ENCODE results near the gene WDR4.
"Not testable (repeated sequence)": the region's sequence is repeated elsewhere in the genome, so short reads cannot be mapped to it uniquely, and the experiment has no call there.

Gene WDR4

GRCh38 chr21:42852925-42853570 is 26.3 kb downstream of the WDR4 start:
- DNase-seq (ENCODE audit: low read depth, low spot score): no peak

GRCh38 chr21:42851812-42852665 is 27.3 kb downstream of the WDR4 start:
- DNase-seq (ENCODE audit: low read depth, low spot score): no peak

GRCh38 chr21:42850866-42851391 is 28.4 kb downstream of the WDR4 start:
- no peak for DNase-seq (ENCODE audit: low read depth, low spot score)

- no peak for DNase-seq (ENCODE audit: low read depth, low spot score)
Measured at GRCh38 chr21:42850463-42850862, 28.9 kb downstream of the WDR4 start.

GRCh38 chr21:42849759-42850412 is 29.5 kb downstream of the WDR4 start:
- DNase-seq (ENCODE audit: low read depth, low spot score): no peak

- DNase-seq (ENCODE audit: low read depth, low spot score): no peak
Measured at GRCh38 chr21:42848932-42849758, 30.2 kb downstream of the WDR4 start.

GRCh38 chr21:42848144-42848931 is 31.0 kb downstream of the WDR4 start:
- not testable (repeated sequence) for DNase-seq (ENCODE audit: low read depth, low spot score)

- no peak for DNase-seq (ENCODE audit: low read depth, low spot score)
Measured at GRCh38 chr21:42847726-42848125, 31.6 kb downstream of the WDR4 start.

GRCh38 chr21:42847051-42847707 is 32.2 kb downstream of the WDR4 start:
- DNase-seq (ENCODE audit: low read depth, low spot score): no peak

- DNase-seq (ENCODE audit: low read depth, low spot score): no peak
Measured at GRCh38 chr21:42846221-42846620, 33.1 kb downstream of the WDR4 start.

- no peak for DNase-seq (ENCODE audit: low read depth, low spot score)
Measured at GRCh38 chr21:42845296-42845965, 33.9 kb downstream of the WDR4 start.

- DNase-seq (ENCODE audit: low read depth, low spot score): no peak
Measured at GRCh38 chr21:42844411-42845113, 34.8 kb downstream of the WDR4 start.

- DNase-seq (ENCODE audit: low read depth, low spot score): no peak
Measured at GRCh38 chr21:42843056-42843455, 36.3 kb downstream of the WDR4 start.

- not testable (repeated sequence) for DNase-seq (ENCODE audit: low read depth, low spot score)
Measured at GRCh38 chr21:42841916-42842655, 37.3 kb downstream of the WDR4 start.

GRCh38 chr21:42841156-42841915 is 38.0 kb downstream of the WDR4 start:
- DNase-seq (ENCODE audit: low read depth, low spot score): no peak

GRCh38 chr21:42840411-42841155 is 38.8 kb downstream of the WDR4 start:
- DNase-seq (ENCODE audit: low read depth, low spot score): no peak
